ENCODE measurements around the gene PEX16.
"Not testable (repeated sequence)": the region's sequence is repeated elsewhere in the genome, so short reads cannot be mapped to it uniquely, and the experiment has no call there.

The PEX16 gene

GRCh38 chr11:45913514-45913913, 4.2 kb downstream of the PEX16 start:
- H3K36me3 ChIP-seq (ENCODE audit: insufficient read depth, low read length): peaks cover 30% of the 10 kb centered on the region
- H3K27ac ChIP-seq (ENCODE audit: low read depth, low read length): no peak overlapping the region

GRCh38 chr11:45910623-45911022, 7.1 kb downstream of the PEX16 start:
- Histone ChIP-seq H3K27ac (ENCODE audit: low read depth, low read length) (no peak overlapping the region), H3K36me3 (ENCODE audit: insufficient read depth, low read length) (peaks cover 27% of the 10 kb centered on the region), H3K9me3 (ENCODE audit: low read length) (no peaks in the 10 kb centered on the region), H3K4me1 (ENCODE audit: insufficient read depth, low read length) (no peaks in the 10 kb centered on the region), H3K4me3 (ENCODE audit: low read depth in 1 of 2, low read length in 2 of 2) (no peak overlapping the region), H3K9ac (ENCODE audit: low read length) (no peak overlapping the region), H3K27me3 (ENCODE audit: control insufficient read depth in 1 of 2, insufficient read depth in 2 of 2, low read length in 2 of 2) (no peaks in the 10 kb centered on the region)

More at GRCh38 chr11:45913514-45913913, 4.2 kb downstream of the PEX16 start:
- no peaks in the 10 kb centered on the region for H3K9me3 ChIP-seq (ENCODE audit: low read length)
- H3K4me3 ChIP-seq (ENCODE audit: low read depth in 1 of 2, low read length in 2 of 2): no peak overlapping the region
- no peak overlapping the region for H3K9ac ChIP-seq (ENCODE audit: low read length)
- peaks cover 12% of the 10 kb centered on the region for H3K4me1 ChIP-seq (ENCODE audit: insufficient read depth, low read length)
- H3K27me3 ChIP-seq (ENCODE audit: control insufficient read depth in 1 of 2, insufficient read depth in 2 of 2, low read length in 2 of 2): no peaks in the 10 kb centered on the region

- no peaks in the 10 kb centered on the region for H3K9me3 ChIP-seq (ENCODE audit: low read length)
- no peaks in the 10 kb centered on the region for H3K4me1 ChIP-seq (ENCODE audit: insufficient read depth, low read length)
- H3K27ac ChIP-seq (ENCODE audit: low read depth, low read length): no peak overlapping the region
- no peak overlapping the region for H3K4me3 ChIP-seq (ENCODE audit: low read depth in 1 of 2, low read length in 2 of 2)
- H3K27me3 ChIP-seq (ENCODE audit: control insufficient read depth in 1 of 2, insufficient read depth in 2 of 2, low read length in 2 of 2): no peaks in the 10 kb centered on the region
- peaks cover 22% of the 10 kb centered on the region for H3K36me3 ChIP-seq (ENCODE audit: insufficient read depth, low read length)
- H3K9ac ChIP-seq (ENCODE audit: low read length): no peak overlapping the region
These were observed 7.8 kb downstream of the PEX16 start for GRCh38 chr11:45909594-45910475.

GRCh38 chr11:45907911-45908370, 9.7 kb downstream of the PEX16 start:
- Histone ChIP-seq H3K27ac (ENCODE audit: low read depth, low read length) (no peak overlapping the region), H3K9me3 (ENCODE audit: low read length) (no peaks in the 10 kb centered on the region), H3K9ac (ENCODE audit: low read length) (no peak overlapping the region), H3K36me3 (ENCODE audit: insufficient read depth, low read length) (peaks cover 3% of the 10 kb centered on the region), H3K27me3 (ENCODE audit: control insufficient read depth in 1 of 2, insufficient read depth in 2 of 2, low read length in 2 of 2) (no peaks in the 10 kb centered on the region), H3K4me3 (ENCODE audit: low read depth in 1 of 2, low read length in 2 of 2) (no peak overlapping the region), H3K4me1 (ENCODE audit: insufficient read depth, low read length) (no peaks in the 10 kb centered on the region)

- Histone ChIP-seq H3K4me1 (ENCODE audit: insufficient read depth, low read length) (no peaks in the 10 kb centered on the region), H3K4me3 (ENCODE audit: low read depth in 1 of 2, low read length in 2 of 2) (no peak within 1 kb of the TSS), H3K9me3 (ENCODE audit: low read length) (no peaks in the 10 kb centered on the region), H3K36me3 (ENCODE audit: insufficient read depth, low read length) (peaks cover 3% of the 10 kb centered on the region), H3K9ac (ENCODE audit: low read length) (no peak within 1 kb of the TSS), H3K27ac (ENCODE audit: low read depth, low read length) (no peak within 1 kb of the TSS), H3K27me3 (ENCODE audit: control insufficient read depth in 1 of 2, insufficient read depth in 2 of 2, low read length in 2 of 2) (no peaks in the 10 kb centered on the region)
These were observed 10.6 kb downstream of the PEX16 start, which contains the start of gene FREY1 for GRCh38 chr11:45906965-45907611. FREY1 (minus strand) TSS chr11:45907271; CDS start chr11:45907245, 26 bp downstream.

- H3K27ac ChIP-seq (ENCODE audit: low read depth, low read length): no peak overlapping the region
- H3K4me3 ChIP-seq (ENCODE audit: low read depth in 1 of 2, low read length in 2 of 2): no peak overlapping the region
- H3K9me3 ChIP-seq (ENCODE audit: low read length): no peaks in the 10 kb centered on the region
- no peak overlapping the region for H3K9ac ChIP-seq (ENCODE audit: low read length)
- H3K27me3 ChIP-seq (ENCODE audit: control insufficient read depth in 1 of 2, insufficient read depth in 2 of 2, low read length in 2 of 2): no peaks in the 10 kb centered on the region
- H3K4me1 ChIP-seq (ENCODE audit: insufficient read depth, low read length): peaks cover 4% of the 10 kb centered on the region
- H3K36me3 ChIP-seq (ENCODE audit: insufficient read depth, low read length): peaks cover 3% of the 10 kb centered on the region
These were observed 11.5 kb downstream of the PEX16 start for GRCh38 chr11:45906096-45906682.

GRCh38 chr11:45905576-45905975, 12.1 kb downstream of the PEX16 start:
- peaks cover 10% of the 10 kb centered on the region for H3K4me1 ChIP-seq (ENCODE audit: insufficient read depth, low read length)
- H3K27ac ChIP-seq (ENCODE audit: low read depth, low read length); H3K36me3 ChIP-seq (ENCODE audit: insufficient read depth, low read length): not testable (repeated sequence)

GRCh38 chr11:45905095-45905494, 12.6 kb downstream of the PEX16 start:
- H3K27ac ChIP-seq (ENCODE audit: low read depth, low read length): no peak overlapping the region
- H3K27me3 ChIP-seq (ENCODE audit: control insufficient read depth in 1 of 2, insufficient read depth in 2 of 2, low read length in 2 of 2): no peaks in the 10 kb centered on the region
- H3K36me3 ChIP-seq (ENCODE audit: insufficient read depth, low read length): no peaks in the 10 kb centered on the region
- H3K4me3 ChIP-seq (ENCODE audit: low read depth in 1 of 2, low read length in 2 of 2): no peak overlapping the region
- peaks cover 13% of the 10 kb centered on the region for H3K4me1 ChIP-seq (ENCODE audit: insufficient read depth, low read length)
- no peaks in the 10 kb centered on the region for H3K9me3 ChIP-seq (ENCODE audit: low read length)
- no peak overlapping the region for H3K9ac ChIP-seq (ENCODE audit: low read length)

More at GRCh38 chr11:45905576-45905975, 12.1 kb downstream of the PEX16 start:
- not testable (repeated sequence) for H3K4me3 ChIP-seq (ENCODE audit: low read depth in 1 of 2, low read length in 2 of 2); H3K27me3 ChIP-seq (ENCODE audit: control insufficient read depth in 1 of 2, insufficient read depth in 2 of 2, low read length in 2 of 2); H3K9ac ChIP-seq (ENCODE audit: low read length); H3K9me3 ChIP-seq (ENCODE audit: low read length)

- Histone ChIP-seq H3K9ac (ENCODE audit: low read length) (no peak overlapping the region), H3K9me3 (ENCODE audit: low read length) (no peaks in the 10 kb centered on the region), H3K4me1 (ENCODE audit: insufficient read depth, low read length) (peaks cover 13% of the 10 kb centered on the region), H3K27ac (ENCODE audit: low read depth, low read length) (no peak overlapping the region), H3K4me3 (ENCODE audit: low read depth in 1 of 2, low read length in 2 of 2) (no peak overlapping the region), H3K27me3 (ENCODE audit: control insufficient read depth in 1 of 2, insufficient read depth in 2 of 2, low read length in 2 of 2) (no peaks in the 10 kb centered on the region), H3K36me3 (ENCODE audit: insufficient read depth, low read length) (no peaks in the 10 kb centered on the region)
These were observed 13.3 kb downstream of the PEX16 start for GRCh38 chr11:45904309-45904915.

- no peak overlapping the region for H3K9ac ChIP-seq (ENCODE audit: low read length)
- H3K27ac ChIP-seq (ENCODE audit: low read depth, low read length): no peak overlapping the region
- no peaks in the 10 kb centered on the region for H3K27me3 ChIP-seq (ENCODE audit: control insufficient read depth in 1 of 2, insufficient read depth in 2 of 2, low read length in 2 of 2)
- H3K36me3 ChIP-seq (ENCODE audit: insufficient read depth, low read length): no peaks in the 10 kb centered on the region
- no peaks in the 10 kb centered on the region for H3K9me3 ChIP-seq (ENCODE audit: low read length)
- no peak overlapping the region for H3K4me3 ChIP-seq (ENCODE audit: low read depth in 1 of 2, low read length in 2 of 2)
- peaks cover 19% of the 10 kb centered on the region for H3K4me1 ChIP-seq (ENCODE audit: insufficient read depth, low read length)
These were observed 15.0 kb downstream of the PEX16 start for GRCh38 chr11:45902452-45903380.

All from muscle layer of colon (tissue), 2 donors.